K562 (cell line): ENCODE measurements around the gene PTPRM. TPM values are rescaled to one million over a fixed set of nuclear protein-coding genes. Genes with fewer than 3 reads are reported as not detected.

ENCODE experiments used
- ATAC-seq: fragments of 200-7000 bp; cut with Tn5 transposase; 3 replicates; pipeline ENCODE4 v1.9.1; 2020; ENCODE audit warnings: moderate library complexity
- BruUV-seq: library from RNA; stranded (reverse); fragments of 400-500 nt; replicated peaks from 2 replicates; lab custom pipeline; 2021; lab: Mats Ljungman, UMichigan
- CTCF ChIA-PET: fragments of 300-600 bp; formaldehyde crosslinking; extraction: SDS; loops from one replicate; lab custom pipeline; 2021; ENCODE audit warnings: low intra/inter-chr PET ratio; lab: Yijun Ruan, JAX
- POLR2A ChIA-PET: fragments of 300-600, 350-650 bp; sonication (Branson Sonifier 250); formaldehyde crosslinking; extraction: SDS; loops from one replicate; lab custom pipeline; 2021; ENCODE audit warnings: antibody characterized with exemption, inconsistent platforms; lab: Yijun Ruan, JAX
- DNase-seq, 4 experiments: peaks; one replicate each; pipeline versions ENCODE4 v3.0.0 to v3.0.0-alpha.2; 2011 to 2018; ENCODE audit warnings: low spot score in 3 of 4, mixed read lengths in 3 of 4; ENCODE audit errors: extremely low read depth in 1 of 4
- FAIRE-seq: peaks from 2 replicates; lab custom pipeline; 2011; peaks lifted over from hg19 to GRCh38; lab: Jason Lieb, UNC
- H2AFZ ChIP-seq: 2 replicates; pipeline ENCODE4 v1.6.0; 2011; ENCODE audit warnings: low read depth, low read length, control low read depth, inconsistent platforms
- H3K27ac ChIP-seq: fragments of 200-600 bp; 3 replicates; pipeline ENCODE4 v1.8.0; 2011; ENCODE audit warnings: low read depth, mild to moderate bottlenecking, control low read depth, inconsistent platforms, low read length, moderate library complexity, mixed read lengths; ENCODE audit errors: extremely low read depth
- H3K27me3 ChIP-seq, 2 experiments: fragments of 300-600 bp in 1 of 2; 2 replicates in 1 of 2; 3 replicates in 1 of 2; pipeline versions ENCODE4 v1.6.0 to v1.8.0; 2011; ENCODE audit warnings: inconsistent platforms in 2 of 2, low read length in 2 of 2, mild to moderate bottlenecking in 1 of 2, mixed read lengths in 1 of 2, moderate library complexity in 1 of 2; ENCODE audit not compliant: control insufficient read depth in 2 of 2, insufficient read depth in 2 of 2
- H3K36me3 ChIP-seq: fragments of 300-600 bp; 3 replicates; pipeline ENCODE4 v1.8.0; 2011; ENCODE audit warnings: mild to moderate bottlenecking, low read length, inconsistent platforms; ENCODE audit not compliant: control insufficient read depth, insufficient read depth
- H3K4me1 ChIP-seq, 2 experiments: fragments of 200-600 bp in 1 of 2; replicated peaks in 1 of 2; 2 replicates in 1 of 2; 3 replicates in 1 of 2; pipeline versions ENCODE4 v1.5.1 to v1.8.0; 2011; ENCODE audit warnings: inconsistent platforms in 2 of 2, low read length in 2 of 2, mild to moderate bottlenecking in 1 of 2, mixed read lengths in 1 of 2, moderate library complexity in 1 of 2; ENCODE audit not compliant: control insufficient read depth in 2 of 2, insufficient read depth in 2 of 2
- H3K4me2 ChIP-seq: 2 replicates; pipeline ENCODE4 v1.6.1; 2011; ENCODE audit warnings: low read length, control low read depth, inconsistent platforms, mixed read lengths; ENCODE audit not compliant: insufficient read depth
- H3K4me3 ChIP-seq: fragments of 200-600 bp; sonication (generic), shearing (Covaris generic); 2 replicates; pipeline ENCODE4 v1.5.1; 2016; ENCODE audit warnings: control low read depth, inconsistent platforms
- H3K79me2 ChIP-seq: fragments of 200-600 bp; 3 replicates; pipeline ENCODE4 v1.8.0; 2011; ENCODE audit warnings: low read length, inconsistent platforms; ENCODE audit not compliant: control insufficient read depth, insufficient read depth
- H3K9ac ChIP-seq, 2 experiments: 2 replicates each; pipeline versions ENCODE4 v1.6.0 to v1.6.1; 2011; ENCODE audit warnings: low read depth in 2 of 2, low read length in 2 of 2, control low read depth in 1 of 2, inconsistent platforms in 1 of 2, mild to moderate bottlenecking in 1 of 2, mixed read lengths in 1 of 2; ENCODE audit not compliant: insufficient read depth in 1 of 2
- H3K9me1 ChIP-seq: one replicate; pipeline ENCODE4 v1.6.0; 2011; ENCODE audit warnings: inconsistent platforms, mild to moderate bottlenecking, low read length, moderate library complexity; ENCODE audit not compliant: control insufficient read depth, insufficient read depth
- H3K9me3 ChIP-seq: replicated peaks from 2 replicates; pipeline ENCODE4 v1.5.1; 2011; ENCODE audit warnings: low read depth, low read length, inconsistent platforms; ENCODE audit not compliant: control insufficient read depth, insufficient read depth
- H4K20me1 ChIP-seq: replicated peaks from 2 replicates; pipeline ENCODE4 v1.6.1; 2011; ENCODE audit warnings: low read length, inconsistent platforms, mixed read lengths; ENCODE audit not compliant: control insufficient read depth, insufficient read depth
- CC2D1A ChIP-seq: fragments of 450-650 bp; IDR thresholded peaks from 2 replicates; pipeline ENCODE4 v1.6.1; 2017; ENCODE audit warnings: mild to moderate bottlenecking
- DMBX1 ChIP-seq: fragments of 250-450 bp; sonication (Bioruptor Pico); IDR thresholded peaks from 2 replicates; pipeline ENCODE4 v1.8.0; 2022; ENCODE audit warnings: inconsistent platforms, mild to moderate bottlenecking, moderate library complexity, borderline replicate concordance
- SMAD1 ChIP-seq: fragments of 150-350 bp; IDR thresholded peaks from 2 replicates; pipeline ENCODE4 v1.6.1; 2014; ENCODE audit warnings: low read length, low read depth; ENCODE audit not compliant: partially characterized antibody
- whole genome bisulfite sequencing: fragments of 100-300 bp; shearing (Covaris generic); methylation state at CpG from one replicate; pipeline ENCODE4 v1.1.6; 2016; ENCODE audit warnings: low coverage, mixed read lengths; ENCODE audit not compliant: insufficient coverage; ENCODE audit errors: missing lambda C conversion rate; 5-methylcytosine and 5-hydroxymethylcytosine counted together
- in situ Hi-C: fragments of 300-500 bp; cut with MboI; formaldehyde crosslinking; loops from 4 replicates; pipeline ENCODE4 v1.15.0; 2018; ENCODE audit warnings: inconsistent platforms, mixed read lengths
- intact Hi-C: fragments of 100-400 bp; cut with micrococcal nuclease; formaldehyde crosslinking; loops from 2 replicates; pipeline ENCODE4 v1.14.2; 2022
- polyA plus RNA-seq, 8 experiments: library from polyadenylated mRNA; depleted of rRNA in 4 of 8; stranded (reverse) in 5 of 8; unstranded in 3 of 8; fragments of >200 nt; fragmentation: Nextera tagmentation in 2 of 8; fragmentation: Illumina TruSeq in 1 of 8; extraction: Ambion mirVana in 2 of 8; extraction: Trizol in 1 of 8; gene quantifications; 2 replicates each; pipeline versions ENCODE4 v1.2.1 to v1.2.3, GENCODE V29; 2011 to 2014; ENCODE audit warnings: inconsistent platforms in 1 of 8, missing spikeins in 1 of 8
- total RNA-seq, 7 experiments: library from RNA; depleted of rRNA in 6 of 7; stranded (reverse); fragments of >200 nt in 6 of 7; fragmentation: Illumina TruSeq in 2 of 7; extraction: Trizol in 2 of 7; gene quantifications; 2 replicates each; pipeline versions ENCODE4 v1.2.1 to v1.2.3, GENCODE V29; 2011 to 2021; ENCODE audit warnings: low replicate concordance in 1 of 7
- TF ChIP-seq, protein P1 (sequence below), 2 experiments: IDR thresholded peaks in 1 of 2; conservative IDR thresholded peaks in 1 of 2; 2 replicates each; pipeline ENCODE4 v1.6.1; 2016; ENCODE audit warnings: low read depth in 2 of 2, mild to moderate bottlenecking in 1 of 2, missing compliant biosample characterization in 1 of 2, missing genetic modification characterization in 1 of 2, moderate library complexity in 1 of 2
- TF ChIP-seq, protein P2 (sequence below), 2 experiments: fragments of 450-650 bp; formaldehyde crosslinking in 1 of 2; IDR thresholded peaks; 2 replicates each; pipeline versions ENCODE4 v1.4.0 to v1.6.1; 2014 to 2020; ENCODE audit warnings: mild to moderate bottlenecking in 2 of 2, borderline replicate concordance in 1 of 2, low read depth in 1 of 2
- TF ChIP-seq, protein P3 (sequence below): fragments of 250-450 bp; sonication (Bioruptor Pico); IDR thresholded peaks from 2 replicates; pipeline ENCODE4 v1.5.0; 2022; ENCODE audit warnings: mild to moderate bottlenecking

Gene PTPRM
- total and polyA plus RNA-seq, 9 of the 15 experiments (the other 6 are each of a cell fraction or from before 2014, with no cell fraction given): 0.03 to 0.16 (median 0.08) TPM; not detected in 3

DNA sequence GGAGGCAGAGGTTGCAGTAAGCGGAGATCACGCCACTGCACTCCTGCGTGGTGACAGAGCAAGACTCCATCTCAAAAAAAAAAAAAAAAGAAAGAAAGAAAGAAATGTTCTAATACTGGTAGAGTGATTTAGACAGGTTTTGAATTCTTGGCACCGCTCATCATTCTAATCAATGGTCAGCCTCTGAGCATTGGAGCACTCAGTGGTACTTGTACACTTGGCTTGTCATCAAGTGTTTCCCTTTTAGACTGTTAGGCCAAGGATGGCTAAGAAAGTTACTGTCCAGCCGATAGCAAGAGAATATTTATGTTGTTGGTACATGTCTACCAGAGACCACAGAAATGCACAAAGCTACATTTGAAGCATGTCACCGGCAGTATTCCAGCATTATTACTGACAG is 598.0 kb downstream of the PTPRM start:
- no peaks in the 10 kb centered on the region for H3K9me1 ChIP-seq
- DNase-seq (no peak), FAIRE-seq (no peak), ATAC-seq (no peak)
- 2% methylated on average over 5 of the region's 6 CpGs for WGBS
- H3K4me2 ChIP-seq: no peak overlapping the region
- in situ Hi-C loops: no loop called here
- intact Hi-C loops: no loop called here
- no peaks in the 10 kb centered on the region for H3K4me1 ChIP-seq
- ChIA-PET CTCF (no interaction called here), POLR2A (interaction anchor here (1.5 kb wide), 1 partner anchor 8 kb away, joined by 3 read pairs; no protein-coding TSS in a partner anchor)
- no peak overlapping the region for H3K27ac ChIP-seq
- no peaks in the 10 kb centered on the region for H4K20me1 ChIP-seq
- H3K9ac ChIP-seq: no peak overlapping the region
- no peaks in the 10 kb centered on the region for H3K36me3 ChIP-seq
- H2AFZ ChIP-seq: no peak overlapping the region
- H3K79me2 ChIP-seq: no peaks in the 10 kb centered on the region
- H3K27me3 ChIP-seq: 0 out of 5 replicates have a peak, but pooled peaks cover 0 to 7% of the 10 kb centered on the region in 2 experiments
- H3K9me3 ChIP-seq: no peaks in the 10 kb centered on the region
- no TSS peak for BruUV-seq
- H3K4me3 ChIP-seq: no peak overlapping the region
- TF ChIP-seq SMAD1 (no peak), CC2D1A (no peak), DMBX1 (CRISPR knock-in tag) (no peak)
- TF ChIP-seq, protein P1, sequence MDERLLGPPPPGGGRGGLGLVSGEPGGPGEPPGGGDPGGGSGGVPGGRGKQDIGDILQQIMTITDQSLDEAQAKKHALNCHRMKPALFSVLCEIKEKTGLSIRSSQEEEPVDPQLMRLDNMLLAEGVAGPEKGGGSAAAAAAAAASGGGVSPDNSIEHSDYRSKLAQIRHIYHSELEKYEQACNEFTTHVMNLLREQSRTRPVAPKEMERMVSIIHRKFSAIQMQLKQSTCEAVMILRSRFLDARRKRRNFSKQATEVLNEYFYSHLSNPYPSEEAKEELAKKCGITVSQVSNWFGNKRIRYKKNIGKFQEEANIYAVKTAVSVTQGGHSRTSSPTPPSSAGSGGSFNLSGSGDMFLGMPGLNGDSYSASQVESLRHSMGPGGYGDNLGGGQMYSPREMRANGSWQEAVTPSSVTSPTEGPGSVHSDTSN (CRISPR knock-in tag; IDR thresholded peaks at IDR 0.05; ENCODE audit: low read depth): no peak
- TF ChIP-seq, protein P1 (tag; conservative IDR thresholded peaks at IDR 0.05; ENCODE audit: low read depth): no peak
- TF ChIP-seq, protein P2, sequence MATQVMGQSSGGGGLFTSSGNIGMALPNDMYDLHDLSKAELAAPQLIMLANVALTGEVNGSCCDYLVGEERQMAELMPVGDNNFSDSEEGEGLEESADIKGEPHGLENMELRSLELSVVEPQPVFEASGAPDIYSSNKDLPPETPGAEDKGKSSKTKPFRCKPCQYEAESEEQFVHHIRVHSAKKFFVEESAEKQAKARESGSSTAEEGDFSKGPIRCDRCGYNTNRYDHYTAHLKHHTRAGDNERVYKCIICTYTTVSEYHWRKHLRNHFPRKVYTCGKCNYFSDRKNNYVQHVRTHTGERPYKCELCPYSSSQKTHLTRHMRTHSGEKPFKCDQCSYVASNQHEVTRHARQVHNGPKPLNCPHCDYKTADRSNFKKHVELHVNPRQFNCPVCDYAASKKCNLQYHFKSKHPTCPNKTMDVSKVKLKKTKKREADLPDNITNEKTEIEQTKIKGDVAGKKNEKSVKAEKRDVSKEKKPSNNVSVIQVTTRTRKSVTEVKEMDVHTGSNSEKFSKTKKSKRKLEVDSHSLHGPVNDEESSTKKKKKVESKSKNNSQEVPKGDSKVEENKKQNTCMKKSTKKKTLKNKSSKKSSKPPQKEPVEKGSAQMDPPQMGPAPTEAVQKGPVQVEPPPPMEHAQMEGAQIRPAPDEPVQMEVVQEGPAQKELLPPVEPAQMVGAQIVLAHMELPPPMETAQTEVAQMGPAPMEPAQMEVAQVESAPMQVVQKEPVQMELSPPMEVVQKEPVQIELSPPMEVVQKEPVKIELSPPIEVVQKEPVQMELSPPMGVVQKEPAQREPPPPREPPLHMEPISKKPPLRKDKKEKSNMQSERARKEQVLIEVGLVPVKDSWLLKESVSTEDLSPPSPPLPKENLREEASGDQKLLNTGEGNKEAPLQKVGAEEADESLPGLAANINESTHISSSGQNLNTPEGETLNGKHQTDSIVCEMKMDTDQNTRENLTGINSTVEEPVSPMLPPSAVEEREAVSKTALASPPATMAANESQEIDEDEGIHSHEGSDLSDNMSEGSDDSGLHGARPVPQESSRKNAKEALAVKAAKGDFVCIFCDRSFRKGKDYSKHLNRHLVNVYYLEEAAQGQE (IDR thresholded peaks at IDR 0.05; ENCODE audit: borderline replicate concordance): no peak
- TF ChIP-seq, protein P2 (CRISPR knock-in tag; IDR thresholded peaks at IDR 0.05; ENCODE audit: low read depth): no peak
- TF ChIP-seq, protein P3, sequence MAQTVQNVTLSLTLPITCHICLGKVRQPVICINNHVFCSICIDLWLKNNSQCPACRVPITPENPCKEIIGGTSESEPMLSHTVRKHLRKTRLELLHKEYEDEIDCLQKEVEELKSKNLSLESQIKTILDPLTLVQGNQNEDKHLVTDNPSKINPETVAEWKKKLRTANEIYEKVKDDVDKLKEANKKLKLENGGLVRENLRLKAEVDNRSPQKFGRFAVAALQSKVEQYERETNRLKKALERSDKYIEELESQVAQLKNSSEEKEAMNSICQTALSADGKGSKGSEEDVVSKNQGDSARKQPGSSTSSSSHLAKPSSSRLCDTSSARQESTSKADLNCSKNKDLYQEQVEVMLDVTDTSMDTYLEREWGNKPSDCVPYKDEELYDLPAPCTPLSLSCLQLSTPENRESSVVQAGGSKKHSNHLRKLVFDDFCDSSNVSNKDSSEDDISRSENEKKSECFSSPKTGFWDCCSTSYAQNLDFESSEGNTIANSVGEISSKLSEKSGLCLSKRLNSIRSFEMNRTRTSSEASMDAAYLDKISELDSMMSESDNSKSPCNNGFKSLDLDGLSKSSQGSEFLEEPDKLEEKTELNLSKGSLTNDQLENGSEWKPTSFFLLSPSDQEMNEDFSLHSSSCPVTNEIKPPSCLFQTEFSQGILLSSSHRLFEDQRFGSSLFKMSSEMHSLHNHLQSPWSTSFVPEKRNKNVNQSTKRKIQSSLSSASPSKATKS: no peak
